COR-L47 (cell line): ENCODE data around the gene MGA.
A peak's percentile ranks its signal among the peaks of the same experiment; 100 is the strongest.

Experiments
- DNase-seq: peaks from one replicate; lab custom pipeline; 2025; lab: John Stamatoyannopoulos, UW

MGA gene

GRCh38 chr15:41658689-41659088, 1.5 kb upstream of the MGA start:
- DNase-seq, result no peak

DNA sequence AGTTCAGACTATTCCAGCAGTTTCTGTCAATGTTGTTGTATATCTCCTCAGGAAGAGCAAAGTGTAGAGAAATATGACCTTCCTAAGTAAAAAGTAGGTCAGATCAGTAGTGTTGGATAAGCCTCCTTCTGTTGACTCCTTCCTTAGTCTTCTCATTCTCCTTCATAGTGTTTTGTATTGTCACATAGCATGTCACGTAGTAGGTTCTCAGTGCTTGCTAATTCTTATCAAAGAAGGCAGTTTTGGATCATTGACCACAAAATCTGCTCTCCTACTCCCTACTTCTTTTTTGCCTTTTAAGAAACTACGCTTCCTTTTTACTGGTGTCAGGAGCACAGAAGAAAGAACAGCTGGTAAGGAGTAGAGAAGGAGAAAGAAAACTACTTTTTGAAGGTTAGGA, 1.0 kb upstream of the MGA start:
- DNase-seq, result no peak

- DNase-seq, result no peak
Measured at GRCh38 chr15:41659855-41660234, 360 bp upstream of the MGA start.

DNA sequence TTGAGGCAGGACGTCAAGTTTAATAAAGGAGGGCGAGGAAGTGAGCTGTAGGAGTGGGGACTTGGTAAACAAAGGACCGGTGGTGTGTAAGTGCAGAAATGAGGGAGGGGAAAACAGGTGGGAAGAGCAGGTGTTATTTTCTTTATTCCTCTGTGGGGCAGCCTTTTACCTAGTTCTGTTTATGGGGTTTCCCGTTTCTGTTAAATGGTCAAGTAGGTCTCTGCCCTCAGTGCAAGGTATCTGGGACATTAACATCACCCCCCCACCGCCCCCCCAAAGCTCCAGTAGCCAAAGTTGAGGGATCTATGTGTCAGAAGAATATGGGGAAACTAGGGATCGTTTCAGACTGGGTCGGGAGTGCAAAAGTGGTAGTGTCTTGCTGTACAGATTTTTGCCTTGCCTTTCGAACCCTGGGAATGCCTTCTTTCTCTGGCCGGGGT, 893 bp downstream of the MGA start:
- no peak for DNase-seq

- DNase-seq, result peak; percentile 81
Measured at GRCh38 chr15:41661518-41662225, 1.5 kb downstream of the MGA start.

DNA sequence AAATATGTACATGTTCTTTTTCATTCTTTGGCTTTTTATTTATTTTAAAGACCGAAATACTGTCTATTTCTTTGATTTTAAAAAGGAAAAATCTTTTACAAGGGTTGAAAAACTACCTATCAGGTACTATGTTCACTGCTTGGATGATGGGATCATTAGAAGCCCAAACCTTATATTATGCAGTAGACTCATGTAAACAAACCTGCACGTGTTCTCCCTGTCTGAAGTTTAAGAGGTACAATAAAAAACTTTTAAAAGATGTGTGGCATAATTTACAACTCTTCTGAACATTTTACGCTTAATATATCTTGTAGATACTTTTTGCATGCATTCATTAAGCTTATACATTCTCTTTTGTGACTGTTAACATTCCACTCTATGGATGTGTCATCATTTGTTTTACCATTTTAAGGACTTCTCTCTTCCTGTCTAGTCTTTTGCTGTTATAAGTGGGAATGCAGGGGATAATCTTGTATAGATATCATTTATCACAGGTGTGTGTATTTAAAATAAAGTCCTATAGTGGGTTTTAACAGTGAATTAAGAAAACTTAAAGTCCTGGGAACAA, 6.2 kb downstream of the MGA start:
- DNase-seq, result no peak

DNA sequence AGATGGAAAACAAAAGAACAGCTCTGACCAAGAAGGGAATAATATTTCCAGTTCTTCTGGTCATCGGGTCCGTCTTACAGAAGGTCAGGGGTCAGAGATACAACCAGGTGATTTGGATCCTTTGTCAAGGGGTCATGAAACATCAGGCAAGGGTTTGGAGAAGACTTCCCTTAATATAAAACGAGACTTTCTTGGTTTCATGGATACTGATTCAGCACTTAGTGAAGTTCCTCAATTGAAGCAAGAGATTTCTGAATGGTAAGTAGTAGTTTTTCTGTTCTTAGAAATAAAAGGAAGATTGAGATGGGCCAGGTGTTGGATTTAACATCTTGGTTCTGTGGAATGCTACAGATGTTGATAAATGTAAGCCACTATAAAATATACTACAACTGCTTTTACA, 9.5 kb downstream of the MGA start:
- DNase-seq, result no peak

- DNase-seq, result no peak
Measured at GRCh38 chr15:41671656-41672648, 11.7 kb downstream of the MGA start.

GRCh38 chr15:41675337-41675736, 15.1 kb downstream of the MGA start:
- no peak for DNase-seq

DNA sequence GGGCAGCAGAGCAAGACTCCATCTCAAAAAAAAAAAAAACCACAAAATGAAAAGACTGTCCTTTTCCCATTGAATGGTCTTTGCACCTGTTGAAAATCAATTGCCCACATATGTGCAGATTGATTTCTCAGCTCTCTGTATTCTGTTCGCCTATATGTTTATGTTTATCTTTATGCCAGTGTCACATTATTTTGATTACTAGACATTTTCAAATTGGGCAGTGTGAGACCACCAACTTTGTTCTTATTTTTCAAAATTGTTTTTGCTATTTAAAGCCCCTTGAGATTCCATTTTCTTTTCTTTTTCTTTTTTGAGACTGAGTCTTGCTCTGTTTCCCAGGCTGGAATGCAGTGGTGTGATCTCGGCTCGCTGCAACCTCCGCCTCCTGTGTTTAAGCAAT, 18.5 kb downstream of the MGA start:
- DNase-seq, result no peak

GRCh38 chr15:41683955-41684354, 23.8 kb downstream of the MGA start:
- DNase-seq, result no peak

GRCh38 chr15:41688671-41689070, 28.5 kb downstream of the MGA start:
- no peak for DNase-seq

GRCh38 chr15:41689083-41689482, 28.9 kb downstream of the MGA start:
- DNase-seq, result no peak

DNA sequence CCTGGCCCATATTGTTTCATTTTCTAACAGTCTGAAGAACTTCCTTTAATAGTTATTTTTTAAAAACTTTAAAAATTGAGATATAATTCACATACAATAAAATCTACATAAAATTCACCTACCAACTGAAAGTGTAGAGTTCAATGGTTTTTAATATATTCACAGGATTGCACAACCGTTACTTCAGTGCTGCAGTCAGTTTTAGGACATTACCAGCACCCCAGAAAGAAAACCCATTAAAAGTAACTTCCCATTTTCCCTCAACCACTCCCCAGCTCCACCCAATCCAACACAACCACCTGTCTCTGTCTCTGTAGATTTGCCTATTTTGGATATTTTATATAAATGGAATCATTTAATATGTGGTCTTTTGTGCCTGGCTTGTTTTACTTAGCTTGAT, 29.6 kb downstream of the MGA start:
- no peak for DNase-seq

GRCh38 chr15:41690636-41691035, 30.4 kb downstream of the MGA start:
- DNase-seq, result no peak

DNA sequence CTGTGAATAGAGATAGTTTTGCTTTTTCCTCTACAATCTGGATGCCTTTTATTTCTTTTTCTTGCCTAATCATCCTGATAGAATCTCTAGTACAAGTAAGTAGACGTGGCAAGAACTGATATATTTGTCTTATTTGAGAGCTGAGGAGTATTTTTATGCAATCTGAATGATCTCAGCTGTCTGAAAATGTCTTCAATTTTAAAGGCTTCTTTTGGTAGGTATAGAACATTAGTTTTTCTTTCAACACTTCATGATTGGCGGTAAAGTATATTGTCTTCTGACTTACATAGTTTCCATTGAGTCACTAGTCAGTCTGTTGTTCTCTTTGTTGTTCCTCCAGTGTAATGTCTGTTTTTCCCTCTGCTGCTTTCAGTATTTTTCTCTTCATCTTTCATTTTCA, 31.3 kb downstream of the MGA start:
- DNase-seq, result no peak

DNA sequence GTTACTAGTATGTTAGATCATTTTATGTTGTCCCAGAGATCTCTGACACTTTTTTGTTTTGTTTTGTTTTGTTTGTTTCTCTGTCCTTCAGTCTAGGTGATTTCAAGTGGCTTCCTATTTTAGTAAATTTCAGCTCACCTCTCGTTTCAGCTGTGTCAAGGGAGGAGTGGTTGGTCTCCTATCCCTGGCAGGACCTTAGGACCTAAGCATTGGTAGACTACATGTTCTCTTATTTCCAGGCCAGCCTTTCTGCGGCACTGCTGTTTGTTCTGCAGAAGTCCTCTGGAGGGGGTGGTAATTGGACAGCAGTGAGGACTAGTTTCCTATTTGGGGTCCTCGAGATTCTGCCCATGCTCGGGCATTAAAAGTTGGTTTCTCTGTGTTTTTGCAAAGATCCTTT, 31.8 kb downstream of the MGA start:
- DNase-seq, result no peak

DNA sequence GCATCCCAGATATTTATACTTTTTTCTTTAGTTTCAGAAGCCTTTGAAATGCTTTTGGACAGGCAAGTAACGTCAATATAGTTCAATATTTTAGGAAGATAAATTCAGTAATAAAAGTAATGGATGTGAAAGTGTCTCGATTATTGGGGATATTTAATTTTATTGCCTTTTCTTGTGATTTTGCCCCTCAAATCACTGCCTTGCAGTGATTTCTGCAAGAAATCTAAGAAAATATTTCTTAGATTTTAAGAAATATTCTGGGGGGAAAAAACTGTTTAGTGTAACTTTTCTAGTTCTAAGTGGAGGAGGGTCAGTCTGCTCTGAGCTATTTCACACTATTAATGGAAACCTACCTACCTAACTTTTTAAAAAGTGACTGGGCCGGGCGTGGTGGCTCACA, 33.6 kb downstream of the MGA start:
- no peak for DNase-seq

GRCh38 chr15:41695750-41696436, 35.7 kb downstream of the MGA start:
- DNase-seq, result no peak

DNA sequence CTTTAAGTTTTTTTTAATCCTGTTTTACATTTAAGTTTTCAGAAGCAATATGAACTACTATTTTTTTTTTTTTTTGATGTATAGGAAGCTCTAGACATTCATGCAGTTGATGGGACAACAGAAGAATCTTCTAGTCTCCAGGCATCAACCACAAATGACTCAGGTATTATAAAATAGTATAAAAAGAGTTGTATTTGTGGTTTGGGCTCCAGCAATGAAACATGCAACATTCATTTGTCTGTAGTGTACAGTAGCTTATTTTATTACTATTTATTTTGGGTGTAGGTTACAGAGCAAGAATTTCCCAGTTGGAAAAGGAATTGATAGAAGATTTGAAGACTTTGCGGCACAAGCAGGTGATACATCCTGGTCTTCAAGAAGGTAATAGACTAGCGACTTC, 38.6 kb downstream of the MGA start:
- no peak for DNase-seq

DNA sequence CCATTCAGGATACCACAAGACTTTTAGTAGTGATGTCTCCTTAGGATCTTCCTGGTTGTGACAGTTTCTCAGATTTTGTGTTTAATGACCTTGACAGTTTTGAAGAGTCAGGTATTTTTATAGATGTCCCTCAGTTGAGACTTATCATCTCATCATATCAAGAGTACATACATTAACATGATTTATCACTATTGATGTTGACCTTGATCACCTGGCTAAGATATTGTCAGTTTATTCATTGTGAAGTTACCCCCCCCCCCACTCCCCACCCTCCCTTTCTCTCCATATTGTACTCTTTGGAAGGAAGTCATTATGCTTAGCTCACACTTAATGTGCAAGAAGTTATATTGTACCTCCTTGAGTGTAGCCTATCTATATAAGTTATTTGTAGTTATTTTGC, 42.9 kb downstream of the MGA start:
- no peak for DNase-seq

DNA sequence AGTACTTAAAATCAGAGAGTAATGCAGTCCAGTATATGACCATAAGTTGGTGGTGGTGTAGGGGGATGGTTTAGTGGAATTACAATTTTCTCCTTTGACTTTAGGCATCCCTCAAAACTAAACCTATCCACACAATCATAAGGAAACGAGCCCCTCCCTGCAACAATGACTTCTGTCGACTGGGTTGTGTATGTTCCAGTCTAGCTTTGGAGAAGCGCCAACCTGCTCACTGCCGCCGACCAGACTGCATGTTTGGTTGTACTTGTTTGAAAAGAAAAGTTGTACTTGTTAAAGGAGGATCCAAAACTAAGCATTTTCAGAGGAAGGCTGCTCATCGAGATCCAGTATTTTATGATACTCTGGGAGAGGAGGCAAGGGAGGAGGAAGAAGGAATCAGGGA, 52.8 kb downstream of the MGA start:
- no peak for DNase-seq
